GM12864 (cell line): ENCODE results near the gene IL12A.

ENCODE experiments used
- DNase-seq: peaks from one replicate; pipeline ENCODE4 v3.0.0-alpha.2; 2011; ENCODE audit warnings: low read depth
- H3K4me3 ChIP-seq: 2 replicates; pipeline ENCODE4 v1.5.1; 2011; ENCODE audit warnings: mild to moderate bottlenecking, low read depth, low read length, control low read depth
- CTCF ChIP-seq: IDR thresholded peaks from 2 replicates; pipeline ENCODE4 v1.5.1; 2011; ENCODE audit warnings: low read depth, mild to moderate bottlenecking, moderate library complexity, low read length, control low read depth, inconsistent platforms; ENCODE audit errors: missing control alignments

Gene IL12A

GRCh38 chr3:159991591-159991990, 3.0 kb downstream of the IL12A start:
- H3K4me3 ChIP-seq = no peak overlapping the region
- DNase-seq = no peak
- no peak for TF ChIP-seq CTCF

- no peak for TF ChIP-seq CTCF
- no peak overlapping the region for H3K4me3 ChIP-seq
- no peak for DNase-seq
These were observed 4.0 kb downstream of the IL12A start for GRCh38 chr3:159992589-159992988.

- H3K4me3 ChIP-seq = no peak overlapping the region
- no peak for TF ChIP-seq CTCF
- DNase-seq = no peak
These were observed 5.5 kb downstream of the IL12A start for GRCh38 chr3:159994182-159994581.

- H3K4me3 ChIP-seq = no peak overlapping the region
- DNase-seq = no peak
- TF ChIP-seq CTCF = no peak
These were observed 6.5 kb downstream of the IL12A start for GRCh38 chr3:159995091-159995490.

GRCh38 chr3:159996018-159996417, 7.4 kb downstream of the IL12A start:
- H3K4me3 ChIP-seq = no peak overlapping the region
- DNase-seq = no peak
- no peak for TF ChIP-seq CTCF

GRCh38 chr3:159996959-159997358, 8.3 kb downstream of the IL12A start:
- no peak for DNase-seq
- no peak for TF ChIP-seq CTCF
- no peak overlapping the region for H3K4me3 ChIP-seq

- no peak overlapping the region for H3K4me3 ChIP-seq
- no peak for TF ChIP-seq CTCF
- DNase-seq = no peak
These were observed 12.6 kb downstream of the IL12A start for GRCh38 chr3:160001148-160001760.
